NCI-H460 (cell line): ENCODE results near the gene FOXE3. TPM values are rescaled to one million over a fixed set of nuclear protein-coding genes. Genes with fewer than 3 reads are reported as not detected.

Experiments used
- DNase-seq: peaks from one replicate; pipeline ENCODE4 v3.0.0-alpha.2; 2016; ENCODE audit warnings: low read depth; ENCODE audit errors: extremely low read depth
- total RNA-seq: library from RNA; depleted of rRNA; stranded (reverse); fragments of >200 nt; shearing (Covaris generic); gene quantifications from 2 replicates; pipeline ENCODE4 v1.2.3, GENCODE V29; 2014

Gene FOXE3
- total RNA-seq, 1 experiment from 2014 or later: not detected

DNA sequence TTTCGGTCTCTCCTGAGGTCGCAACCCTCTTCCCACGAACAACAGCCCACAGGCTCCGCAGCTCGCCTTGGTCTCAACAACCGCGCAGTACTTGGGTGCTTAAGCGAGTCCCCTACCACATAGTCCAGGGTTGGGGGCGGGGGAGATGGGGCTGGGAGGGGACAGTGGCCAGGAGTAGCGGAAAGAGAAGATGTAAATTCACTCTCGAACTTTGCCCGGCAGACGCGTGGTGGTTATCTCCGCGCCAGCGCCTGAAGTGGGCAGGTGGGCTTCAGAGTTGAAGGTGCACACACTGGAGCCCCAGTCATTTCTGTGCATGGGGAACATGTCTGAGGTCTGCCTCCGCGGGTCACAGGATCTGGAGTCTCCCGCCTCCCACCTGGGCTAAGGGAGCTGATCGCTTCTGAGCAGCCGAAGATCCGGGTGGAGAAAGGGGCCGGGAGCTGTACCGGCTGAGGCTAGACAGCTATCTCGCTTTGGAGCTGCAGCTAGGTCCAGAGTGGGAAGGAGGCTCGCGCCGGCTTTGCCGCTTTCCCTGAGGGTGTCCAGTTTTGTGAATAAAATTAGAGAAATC lies 17.5 kb downstream of the FOXE3 start:
- no peak for DNase-seq

- DNase-seq: no peak
Measured at GRCh38 chr1:47434051-47434842, 18.2 kb downstream of the FOXE3 start.

DNA sequence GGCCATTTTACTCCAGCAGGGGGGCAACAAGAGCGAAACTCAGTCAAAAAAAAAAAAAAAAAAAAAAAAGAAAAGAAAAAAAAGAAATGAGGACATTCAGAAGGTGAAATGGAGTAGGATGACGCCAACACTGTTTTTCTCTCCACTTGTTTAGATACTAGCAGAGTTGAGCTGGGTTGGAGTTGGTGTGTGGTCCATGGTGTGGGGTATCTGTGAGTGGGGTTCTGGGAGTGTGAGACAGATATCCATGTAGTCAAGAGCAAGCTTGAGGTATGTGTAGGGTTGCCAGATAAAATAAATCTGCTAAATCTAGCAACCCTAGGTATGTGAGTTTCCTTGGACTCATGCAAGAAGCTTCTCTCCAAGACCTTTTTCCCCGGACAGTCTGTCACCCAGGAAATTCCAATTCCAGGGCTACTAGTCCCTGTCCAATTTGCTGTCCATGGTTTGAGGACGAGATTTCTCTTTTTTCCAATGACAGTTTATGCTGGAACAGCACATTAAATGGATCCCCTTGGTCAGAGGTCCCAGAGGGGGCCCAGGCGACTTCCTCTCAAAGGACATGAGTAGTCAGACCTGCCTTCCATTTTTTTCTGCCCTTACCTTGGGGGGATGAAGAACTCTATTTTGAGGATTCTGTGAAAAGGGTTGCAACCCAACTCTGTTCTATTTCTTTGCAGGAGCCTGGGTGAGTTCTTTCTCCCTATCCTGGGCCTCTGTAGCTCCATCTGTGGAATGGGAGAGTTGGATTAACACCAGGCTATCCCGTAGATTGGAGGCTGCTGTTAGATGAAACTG lies 19.6 kb downstream of the FOXE3 start:
- no peak for DNase-seq

DNA sequence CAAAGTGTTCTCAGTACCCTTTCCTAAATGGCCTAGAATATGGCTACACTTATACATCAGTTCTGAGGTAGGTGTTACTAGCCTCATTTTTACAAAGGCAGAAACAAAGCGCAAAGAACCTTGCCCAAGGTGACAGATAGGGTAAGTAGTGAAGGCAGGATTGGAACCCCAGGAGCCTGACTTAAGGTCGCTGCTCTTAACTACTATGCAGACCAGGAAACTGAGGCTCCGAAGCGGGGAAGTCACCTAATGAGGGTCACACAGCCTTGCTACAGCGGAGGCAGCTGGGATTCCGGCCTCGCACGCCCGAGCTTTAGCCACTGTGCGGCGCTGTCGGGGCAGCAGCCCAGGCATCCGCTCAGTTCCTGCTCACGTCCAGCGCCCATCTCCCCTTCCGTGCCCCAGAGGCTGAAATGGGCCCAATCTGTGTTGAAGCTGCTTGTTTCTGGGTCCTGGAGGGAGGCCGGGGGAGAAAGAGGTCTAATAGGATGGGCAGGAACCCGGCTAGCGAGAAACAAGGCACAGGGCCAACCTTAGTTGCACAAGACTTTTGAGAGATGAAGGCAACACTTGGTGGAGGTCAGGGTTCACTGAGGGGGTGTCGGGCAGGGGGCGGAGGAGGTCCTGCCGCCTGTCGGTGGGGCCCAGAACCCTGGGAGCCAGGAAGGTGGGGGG lies 20.4 kb downstream of the FOXE3 start:
- peak; percentile 57 for DNase-seq

DNA sequence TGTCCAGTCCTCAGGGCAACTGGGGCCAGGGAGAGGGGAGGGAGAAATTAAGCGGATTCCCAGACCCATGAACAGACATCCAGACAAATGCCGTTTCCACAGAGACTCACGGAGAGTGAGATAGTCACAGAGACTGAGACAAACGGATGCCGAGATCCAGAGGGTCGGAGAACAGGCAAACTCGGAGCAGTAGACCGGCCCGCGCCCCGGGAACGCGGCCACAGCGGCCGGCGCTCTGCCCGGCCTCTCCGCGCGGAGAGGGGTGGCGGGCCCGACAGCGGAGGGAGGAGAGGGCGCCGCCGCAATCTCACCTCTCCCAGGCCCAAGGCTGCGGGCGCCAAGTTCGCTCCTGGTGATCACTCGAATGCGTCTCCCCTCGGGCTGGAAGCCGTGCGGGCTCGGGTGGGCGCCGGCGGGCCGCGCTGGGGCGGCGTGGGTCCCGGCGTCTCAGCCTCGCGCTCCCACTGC lies 20.9 kb downstream of the FOXE3 start:
- no peak for DNase-seq

GRCh38 chr1:47437447-47438164 lies 21.5 kb downstream of the FOXE3 start, which contains the start of gene FOXD2:
Gene FOXD2 (plus strand): TSS chr1:47438044. CDS start chr1:47438136, 92 bp downstream.
- DNase-seq: peak; percentile 72

GRCh38 chr1:47438165-47439016 lies 22.3 kb downstream of the FOXE3 start:
- DNase-seq: no peak

GRCh38 chr1:47439017-47439818 lies 23.1 kb downstream of the FOXE3 start:
- no peak for DNase-seq

GRCh38 chr1:47439819-47440598 lies 23.9 kb downstream of the FOXE3 start:
- DNase-seq: no peak

DNA sequence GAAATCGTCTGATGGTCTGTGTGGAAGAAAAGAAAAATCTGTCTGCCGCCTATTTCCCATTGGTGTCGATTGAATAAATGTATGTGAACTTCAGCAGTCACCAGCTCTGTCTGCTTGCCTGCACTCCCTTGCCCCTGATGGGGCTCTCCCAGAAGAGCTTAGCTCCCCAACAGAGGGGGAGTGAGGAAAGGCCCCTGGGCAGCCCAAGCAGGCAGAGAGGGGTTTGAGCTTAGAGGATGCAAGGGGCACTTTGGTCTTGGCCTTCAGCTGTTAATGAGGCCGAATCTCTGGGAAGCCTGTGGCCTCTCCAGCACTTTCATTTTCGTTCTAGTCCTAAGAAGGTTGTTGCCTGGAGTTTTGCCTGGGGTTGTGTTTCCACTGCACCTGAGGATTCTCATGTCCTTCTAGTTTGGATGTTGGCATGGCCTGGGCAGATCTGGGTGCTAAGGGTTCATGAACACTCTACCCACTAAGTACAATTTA lies 24.6 kb downstream of the FOXE3 start:
- DNase-seq: no peak

GRCh38 chr1:47441450-47442106 lies 25.5 kb downstream of the FOXE3 start:
- DNase-seq: no peak

GRCh38 chr1:47442202-47442601 lies 26.1 kb downstream of the FOXE3 start:
- no peak for DNase-seq

DNA sequence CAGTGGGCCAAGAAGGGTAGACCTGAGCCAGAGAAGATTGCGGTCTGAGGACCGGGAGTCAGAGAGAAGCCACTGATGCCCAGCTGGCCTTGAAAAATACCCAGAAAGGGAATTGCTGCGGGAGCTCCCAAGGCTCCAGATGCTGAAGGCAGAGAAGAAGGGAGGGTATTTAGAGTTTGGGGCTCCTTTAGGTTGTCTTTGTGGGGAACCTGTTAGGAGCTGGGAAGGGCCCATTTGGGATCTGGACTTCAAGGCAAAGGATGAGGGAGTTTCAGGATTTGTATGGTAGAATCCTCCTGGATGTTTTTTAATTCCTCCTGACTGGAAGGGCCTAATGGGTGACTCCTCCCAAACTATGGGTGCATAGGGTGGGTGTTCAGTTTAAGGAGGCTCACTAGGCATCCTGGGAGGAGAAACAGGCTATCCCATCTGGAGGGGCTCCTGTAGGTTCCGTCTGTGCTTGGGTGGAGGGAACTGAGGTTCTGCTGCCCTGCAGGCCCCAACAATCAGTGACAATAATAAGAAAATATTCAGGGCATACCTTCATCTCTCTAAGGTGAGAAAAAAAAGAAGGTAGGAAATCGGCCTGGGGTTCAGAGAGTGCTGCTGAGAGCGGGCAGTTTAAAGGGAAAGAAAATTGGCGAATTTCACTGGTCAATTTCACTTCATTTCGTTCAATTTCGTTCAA lies 26.9 kb downstream of the FOXE3 start:
- no peak for DNase-seq

GRCh38 chr1:47443530-47444296 lies 27.6 kb downstream of the FOXE3 start:
- no peak for DNase-seq

GRCh38 chr1:47444297-47444561 lies 28.1 kb downstream of the FOXE3 start:
- no peak for DNase-seq
